IPS-NIHi11 (cell line): ENCODE measurements around the gene SCYL1.

ENCODE experiments used
- DNase-seq: peaks from one replicate; pipeline ENCODE4 v3.0.0; 2012; ENCODE audit warnings: mixed read lengths, low spot score

The SCYL1 gene

GRCh38 chr11:65537296-65537597 is 12.4 kb downstream of the SCYL1 start:
- no peak for DNase-seq

GRCh38 chr11:65537620-65538231 is 12.8 kb downstream of the SCYL1 start:
- DNase-seq: no peak

- DNase-seq: no peak
Measured at GRCh38 chr11:65538232-65538914, 13.5 kb downstream of the SCYL1 start.

GRCh38 chr11:65538915-65539743 is 14.2 kb downstream of the SCYL1 start:
- DNase-seq: peak; percentile 83

- peak; percentile 86 for DNase-seq
Measured at GRCh38 chr11:65539744-65540289, 14.9 kb downstream of the SCYL1 start.

- peak; percentile 99 for DNase-seq
Measured at GRCh38 chr11:65540290-65541092, 15.6 kb downstream of the SCYL1 start.

GRCh38 chr11:65541093-65541982 is 16.5 kb downstream of the SCYL1 start:
- no peak for DNase-seq

GRCh38 chr11:65542738-65543390 is 18.0 kb downstream of the SCYL1 start:
- DNase-seq: no peak

GRCh38 chr11:65545853-65546216 is 21.0 kb downstream of the SCYL1 start:
- DNase-seq: no peak

- DNase-seq: peak; percentile 96
Measured at GRCh38 chr11:65546217-65546958, 21.5 kb downstream of the SCYL1 start.

GRCh38 chr11:65547446-65548125 is 22.7 kb downstream of the SCYL1 start:
- no peak for DNase-seq

- DNase-seq: no peak
Measured at GRCh38 chr11:65548395-65548794, 23.5 kb downstream of the SCYL1 start.

- no peak for DNase-seq
Measured at GRCh38 chr11:65549096-65549495, 24.2 kb downstream of the SCYL1 start.

- DNase-seq: no peak
Measured at GRCh38 chr11:65551572-65552387, 26.9 kb downstream of the SCYL1 start.

- no peak for DNase-seq
Measured at GRCh38 chr11:65552388-65552951, 27.6 kb downstream of the SCYL1 start.

GRCh38 chr11:65553301-65554001 is 28.6 kb downstream of the SCYL1 start:
- no peak for DNase-seq

GRCh38 chr11:65554057-65554818 is 29.4 kb downstream of the SCYL1 start:
- DNase-seq: no peak
